NCI-H2196 (cell line): Measurements from ENCODE around the gene INHBB.

ENCODE experiments used
- DNase-seq: peaks from one replicate; lab custom pipeline; 2025; ENCODE audit not compliant: unreplicated experiment; lab: John Stamatoyannopoulos, UW

INHBB gene

GRCh38 chr2:120394764-120395163 is 48.8 kb downstream of the INHBB start:
- DNase-seq: no peak

- no peak for DNase-seq
Measured at GRCh38 chr2:120395221-120396012, 49.5 kb downstream of the INHBB start.

- peak; percentile 72 for DNase-seq
Measured at GRCh38 chr2:120396013-120396860, 50.3 kb downstream of the INHBB start.

- DNase-seq: no peak
Measured at GRCh38 chr2:120396861-120397811, 51.2 kb downstream of the INHBB start.

GRCh38 chr2:120398051-120398995 is 52.4 kb downstream of the INHBB start:
- DNase-seq: no peak

GRCh38 chr2:120398996-120399888 is 53.3 kb downstream of the INHBB start:
- no peak for DNase-seq

- DNase-seq: no peak
Measured at GRCh38 chr2:120399889-120400240, 53.9 kb downstream of the INHBB start.

- no peak for DNase-seq
Measured at GRCh38 chr2:120400551-120400950, 54.6 kb downstream of the INHBB start.
